K562 (cell line): ENCODE results near the gene KDM2B. TPM values are rescaled to one million over a fixed set of nuclear protein-coding genes. Genes with fewer than 3 reads are reported as not detected.

Experiments
- ATAC-seq: fragments of 200-7000 bp; cut with Tn5 transposase; 3 replicates; pipeline ENCODE4 v1.9.1; 2020; ENCODE audit warnings: moderate library complexity
- BruUV-seq: library from RNA; stranded (reverse); fragments of 400-500 nt; replicated peaks from 2 replicates; lab custom pipeline; 2021; lab: Mats Ljungman, UMichigan
- CTCF ChIA-PET: fragments of 300-600 bp; formaldehyde crosslinking; extraction: SDS; loops from one replicate; lab custom pipeline; 2021; ENCODE audit warnings: low intra/inter-chr PET ratio; lab: Yijun Ruan, JAX
- POLR2A ChIA-PET: fragments of 300-600, 350-650 bp; sonication (Branson Sonifier 250); formaldehyde crosslinking; extraction: SDS; loops from one replicate; lab custom pipeline; 2021; ENCODE audit warnings: antibody characterized with exemption, inconsistent platforms; lab: Yijun Ruan, JAX
- DNase-seq, 4 experiments: peaks; one replicate each; pipeline versions ENCODE4 v3.0.0 to v3.0.0-alpha.2; 2011 to 2018; ENCODE audit warnings: low spot score in 3 of 4, mixed read lengths in 3 of 4; ENCODE audit errors: extremely low read depth in 1 of 4
- FAIRE-seq: peaks from 2 replicates; lab custom pipeline; 2011; peaks lifted over from hg19 to GRCh38; lab: Jason Lieb, UNC
- H2AFZ ChIP-seq: 2 replicates; pipeline ENCODE4 v1.6.0; 2011; ENCODE audit warnings: low read depth, low read length, control low read depth, inconsistent platforms
- H3K27ac ChIP-seq: fragments of 200-600 bp; 3 replicates; pipeline ENCODE4 v1.8.0; 2011; ENCODE audit warnings: low read depth, mild to moderate bottlenecking, control low read depth, inconsistent platforms, low read length, moderate library complexity, mixed read lengths; ENCODE audit errors: extremely low read depth
- H3K27me3 ChIP-seq, 2 experiments: fragments of 300-600 bp in 1 of 2; 2 replicates in 1 of 2; 3 replicates in 1 of 2; pipeline versions ENCODE4 v1.6.0 to v1.8.0; 2011; ENCODE audit warnings: inconsistent platforms in 2 of 2, low read length in 2 of 2, mild to moderate bottlenecking in 1 of 2, mixed read lengths in 1 of 2, moderate library complexity in 1 of 2; ENCODE audit not compliant: control insufficient read depth in 2 of 2, insufficient read depth in 2 of 2
- H3K36me3 ChIP-seq: fragments of 300-600 bp; 3 replicates; pipeline ENCODE4 v1.8.0; 2011; ENCODE audit warnings: mild to moderate bottlenecking, low read length, inconsistent platforms; ENCODE audit not compliant: control insufficient read depth, insufficient read depth
- H3K4me1 ChIP-seq, 2 experiments: fragments of 200-600 bp in 1 of 2; replicated peaks in 1 of 2; 2 replicates in 1 of 2; 3 replicates in 1 of 2; pipeline versions ENCODE4 v1.5.1 to v1.8.0; 2011; ENCODE audit warnings: inconsistent platforms in 2 of 2, low read length in 2 of 2, mild to moderate bottlenecking in 1 of 2, mixed read lengths in 1 of 2, moderate library complexity in 1 of 2; ENCODE audit not compliant: control insufficient read depth in 2 of 2, insufficient read depth in 2 of 2
- H3K4me2 ChIP-seq: 2 replicates; pipeline ENCODE4 v1.6.1; 2011; ENCODE audit warnings: low read length, control low read depth, inconsistent platforms, mixed read lengths; ENCODE audit not compliant: insufficient read depth
- H3K4me3 ChIP-seq: fragments of 200-600 bp; sonication (generic), shearing (Covaris generic); 2 replicates; pipeline ENCODE4 v1.5.1; 2016; ENCODE audit warnings: control low read depth, inconsistent platforms
- H3K79me2 ChIP-seq: fragments of 200-600 bp; 3 replicates; pipeline ENCODE4 v1.8.0; 2011; ENCODE audit warnings: low read length, inconsistent platforms; ENCODE audit not compliant: control insufficient read depth, insufficient read depth
- H3K9ac ChIP-seq, 2 experiments: 2 replicates each; pipeline versions ENCODE4 v1.6.0 to v1.6.1; 2011; ENCODE audit warnings: low read depth in 2 of 2, low read length in 2 of 2, control low read depth in 1 of 2, inconsistent platforms in 1 of 2, mild to moderate bottlenecking in 1 of 2, mixed read lengths in 1 of 2; ENCODE audit not compliant: insufficient read depth in 1 of 2
- H3K9me1 ChIP-seq: one replicate; pipeline ENCODE4 v1.6.0; 2011; ENCODE audit warnings: inconsistent platforms, mild to moderate bottlenecking, low read length, moderate library complexity; ENCODE audit not compliant: control insufficient read depth, insufficient read depth
- H3K9me3 ChIP-seq: replicated peaks from 2 replicates; pipeline ENCODE4 v1.5.1; 2011; ENCODE audit warnings: low read depth, low read length, inconsistent platforms; ENCODE audit not compliant: control insufficient read depth, insufficient read depth
- H4K20me1 ChIP-seq: replicated peaks from 2 replicates; pipeline ENCODE4 v1.6.1; 2011; ENCODE audit warnings: low read length, inconsistent platforms, mixed read lengths; ENCODE audit not compliant: control insufficient read depth, insufficient read depth
- AFF4 ChIP-seq: sonication (generic); formaldehyde crosslinking; IDR thresholded peaks from 2 replicates; pipeline ENCODE4 v1.8.0; 2023; ENCODE audit warnings: mild to moderate bottlenecking, missing genetic modification reagents
- BRF1 ChIP-seq: IDR thresholded peaks from 3 replicates; pipeline ENCODE4 v1.6.1; 2011; ENCODE audit warnings: borderline replicate concordance, mild to moderate bottlenecking; ENCODE audit not compliant: insufficient read length; ENCODE audit errors: extremely low read depth
- CEBPZ ChIP-seq: fragments of 150-350 bp; IDR thresholded peaks from 2 replicates; pipeline ENCODE4 v1.6.1; 2014; ENCODE audit warnings: low read depth, mild to moderate bottlenecking, low read length, borderline replicate concordance
- FOXO4 ChIP-seq: fragments of 450-650 bp; formaldehyde crosslinking; IDR thresholded peaks from 2 replicates; pipeline ENCODE4 v1.4.0; 2020; ENCODE audit warnings: mild to moderate bottlenecking, moderate library complexity
- KAT8 ChIP-seq: fragments of 450-650 bp; IDR thresholded peaks from 2 replicates; pipeline ENCODE4 v1.6.1; 2016; ENCODE audit warnings: low read depth, mild to moderate bottlenecking
- MEF2A ChIP-seq: IDR thresholded peaks from 2 replicates; pipeline ENCODE4 v1.6.1; 2011; ENCODE audit warnings: low read depth, mild to moderate bottlenecking, low read length, moderate library complexity; ENCODE audit not compliant: control insufficient read depth
- MEF2D ChIP-seq: conservative IDR thresholded peaks from 2 replicates; pipeline ENCODE4 v1.6.1; 2016; ENCODE audit warnings: low read depth, missing genetic modification characterization, missing compliant biosample characterization
- PPARD ChIP-seq: fragments of 250-450 bp; sonication (Bioruptor Pico); IDR thresholded peaks from 2 replicates; pipeline ENCODE4 v1.8.0; 2022; ENCODE audit warnings: inconsistent platforms, mild to moderate bottlenecking, moderate library complexity
- RCOR1 ChIP-seq, 2 experiments: IDR thresholded peaks; 2 replicates each; pipeline ENCODE4 v1.6.1; 2012; ENCODE audit warnings: low read depth in 2 of 2, low read length in 2 of 2, borderline replicate concordance in 1 of 2, improper control_type of control experiment in 1 of 2
- ZKSCAN8 ChIP-seq: fragments of 200-800 bp; sonication (Bioruptor generic); IDR thresholded peaks from 2 replicates; pipeline ENCODE4 v1.6.1; 2016; ENCODE audit warnings: missing genetic modification characterization, missing compliant biosample characterization
- ZNF263 ChIP-seq: sonication (generic); formaldehyde crosslinking; IDR thresholded peaks from 2 replicates; pipeline ENCODE4 v1.8.0; 2022; ENCODE audit warnings: mild to moderate bottlenecking, missing genetic modification reagents, borderline replicate concordance
- WGBS: fragments of 100-300 bp; shearing (Covaris generic); methylation state at CpG from one replicate; pipeline ENCODE4 v1.1.6; 2016; ENCODE audit warnings: low coverage, mixed read lengths; ENCODE audit not compliant: insufficient coverage; ENCODE audit errors: missing lambda C conversion rate; 5-methylcytosine and 5-hydroxymethylcytosine counted together
- in situ Hi-C: fragments of 300-500 bp; cut with MboI; formaldehyde crosslinking; loops from 4 replicates; pipeline ENCODE4 v1.15.0; 2018; ENCODE audit warnings: inconsistent platforms, mixed read lengths
- intact Hi-C: fragments of 100-400 bp; cut with micrococcal nuclease; formaldehyde crosslinking; loops from 2 replicates; pipeline ENCODE4 v1.14.2; 2022
- polyA plus RNA-seq, 8 experiments: library from polyadenylated mRNA; depleted of rRNA in 4 of 8; stranded (reverse) in 5 of 8; unstranded in 3 of 8; fragments of >200 nt; fragmentation: Nextera tagmentation in 2 of 8; fragmentation: Illumina TruSeq in 1 of 8; extraction: Ambion mirVana in 2 of 8; extraction: Trizol in 1 of 8; gene quantifications; 2 replicates each; pipeline versions ENCODE4 v1.2.1 to v1.2.3, GENCODE V29; 2011 to 2014; ENCODE audit warnings: inconsistent platforms in 1 of 8, missing spikeins in 1 of 8
- total RNA-seq, 7 experiments: library from RNA; depleted of rRNA in 6 of 7; stranded (reverse); fragments of >200 nt in 6 of 7; fragmentation: Illumina TruSeq in 2 of 7; extraction: Trizol in 2 of 7; gene quantifications; 2 replicates each; pipeline versions ENCODE4 v1.2.1 to v1.2.3, GENCODE V29; 2011 to 2021; ENCODE audit warnings: low replicate concordance in 1 of 7

KDM2B gene
- total and polyA plus RNA-seq, 9 of the 15 experiments (the other 6 are each of a cell fraction or from before 2014, with no cell fraction given) = 7.4 to 50.5 (median 22.5) TPM

GRCh38 chr12:121523741-121524140, 57.1 kb downstream of the KDM2B start:
- H2AFZ ChIP-seq = no peak overlapping the region
- no peak overlapping the region for H3K4me3 ChIP-seq
- FAIRE-seq (no peak), ATAC-seq (peak; percentile 19; the same call in 2 of the 3 replicates), DNase-seq (no peak)
- H4K20me1 ChIP-seq = 0 out of 2 replicates have a peak, but pooled peaks cover 4% of the 10 kb centered on the region
- H3K27me3 ChIP-seq = no peaks in the 10 kb centered on the region
- intact Hi-C loops = no loop called here
- H3K4me2 ChIP-seq = no peak overlapping the region
- no peaks in the 10 kb centered on the region for H3K36me3 ChIP-seq
- H3K4me1 ChIP-seq = peaks cover 0 to 33% of the 10 kb centered on the region in 2 experiments; a peak in 3 of 5 replicates
- H3K9ac ChIP-seq = peak overlapping the region in 1 of 2 experiments; percentile 19; a peak in 2 of 4 replicates
- no peaks in the 10 kb centered on the region for H3K79me2 ChIP-seq
- H3K9me1 ChIP-seq = no peaks in the 10 kb centered on the region
- H3K9me3 ChIP-seq = no peaks in the 10 kb centered on the region
- TF ChIP-seq RCOR1 (IDR thresholded peaks at IDR 0.05; ENCODE audit: borderline replicate concordance in 1 of 2, low read depth in 2 of 2, low read length in 2 of 2) = no peak
- no peak for TF ChIP-seq ZNF263 (CRISPR knock-in tag)
- TF ChIP-seq FOXO4 (CRISPR knock-in tag) = no peak
- TF ChIP-seq PPARD (CRISPR knock-in tag) = no peak
- no peak for TF ChIP-seq MEF2D (tag)
- TF ChIP-seq MEF2A = no peak
- no peak for TF ChIP-seq CEBPZ
- no peak for TF ChIP-seq AFF4 (CRISPR knock-in tag)
- no peak for TF ChIP-seq KAT8
- no peak for TF ChIP-seq ZKSCAN8 (CRISPR knock-in tag)
- no peak for TF ChIP-seq BRF1
- no peak overlapping the region for H3K27ac ChIP-seq
- POLR2A ChIA-PET = interaction anchor here (0.6 to 1.2 kb wide), 2 partner anchors 9 to 23 kb away, joined by 3 read pairs; no protein-coding TSS in a partner anchor
- CTCF ChIA-PET = no interaction called here
- no TSS peak for BruUV-seq
- WGBS = 29% methylated on average over 16 of the region's 16 CpGs
- in situ Hi-C loops = no loop called here
